ENCODE data around the gene LAPTM5. TPM values are rescaled to one million over a fixed set of nuclear protein-coding genes. Genes with fewer than 3 reads are reported as not detected.

The LAPTM5 gene
- total and polyA plus RNA-seq, 10 of the 15 experiments (the other 5 are each of a cell fraction or from before 2014, with no cell fraction given) = 24.1 to 1,034 (median 687) TPM

GRCh38 chr1:30746212-30747032 is 11.2 kb downstream of the LAPTM5 start (continued):
- TF ChIP-seq, protein P1, sequence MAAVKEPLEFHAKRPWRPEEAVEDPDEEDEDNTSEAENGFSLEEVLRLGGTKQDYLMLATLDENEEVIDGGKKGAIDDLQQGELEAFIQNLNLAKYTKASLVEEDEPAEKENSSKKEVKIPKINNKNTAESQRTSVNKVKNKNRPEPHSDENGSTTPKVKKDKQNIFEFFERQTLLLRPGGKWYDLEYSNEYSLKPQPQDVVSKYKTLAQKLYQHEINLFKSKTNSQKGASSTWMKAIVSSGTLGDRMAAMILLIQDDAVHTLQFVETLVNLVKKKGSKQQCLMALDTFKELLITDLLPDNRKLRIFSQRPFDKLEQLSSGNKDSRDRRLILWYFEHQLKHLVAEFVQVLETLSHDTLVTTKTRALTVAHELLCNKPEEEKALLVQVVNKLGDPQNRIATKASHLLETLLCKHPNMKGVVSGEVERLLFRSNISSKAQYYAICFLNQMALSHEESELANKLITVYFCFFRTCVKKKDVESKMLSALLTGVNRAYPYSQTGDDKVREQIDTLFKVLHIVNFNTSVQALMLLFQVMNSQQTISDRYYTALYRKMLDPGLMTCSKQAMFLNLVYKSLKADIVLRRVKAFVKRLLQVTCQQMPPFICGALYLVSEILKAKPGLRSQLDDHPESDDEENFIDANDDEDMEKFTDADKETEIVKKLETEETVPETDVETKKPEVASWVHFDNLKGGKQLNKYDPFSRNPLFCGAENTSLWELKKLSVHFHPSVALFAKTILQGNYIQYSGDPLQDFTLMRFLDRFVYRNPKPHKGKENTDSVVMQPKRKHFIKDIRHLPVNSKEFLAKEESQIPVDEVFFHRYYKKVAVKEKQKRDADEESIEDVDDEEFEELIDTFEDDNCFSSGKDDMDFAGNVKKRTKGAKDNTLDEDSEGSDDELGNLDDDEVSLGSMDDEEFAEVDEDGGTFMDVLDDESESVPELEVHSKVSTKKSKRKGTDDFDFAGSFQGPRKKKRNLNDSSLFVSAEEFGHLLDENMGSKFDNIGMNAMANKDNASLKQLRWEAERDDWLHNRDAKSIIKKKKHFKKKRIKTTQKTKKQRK (IDR thresholded peaks at IDR 0.05; ENCODE audit: low read depth, low read length) = no peak
- TF ChIP-seq TCF7 (IDR thresholded peaks at IDR 0.05; ENCODE audit: borderline replicate concordance) (no peak), SMARCA5 (IDR thresholded peaks at IDR 0.05) (no peak), MEF2A (IDR thresholded peaks at IDR 0.05; ENCODE audit: insufficient read depth, low read depth, low read length) (no peak), CHD1 (IDR thresholded peaks at IDR 0.05; ENCODE audit: low read depth, low read length) (0 out of 2 replicates have a peak, but pooled peaks have one; percentile 45), PAX5 (IDR thresholded peaks at IDR 0.05; ENCODE audit: borderline replicate concordance, low read depth, low read length) (no peak; the same call in 1 of the 2 replicates), IRF4 (IDR thresholded peaks at IDR 0.05; ENCODE audit: low read depth, low read length) (no peak), BRCA1 (IDR thresholded peaks at IDR 0.05; ENCODE audit: low read depth, low read length) (no peak), HDGF (IDR thresholded peaks at IDR 0.05) (0 out of 2 replicates have a peak, but pooled peaks have one; percentile 61), NR2C2 (IDR thresholded peaks at IDR 0.05; ENCODE audit: borderline replicate concordance, control insufficient read depth, insufficient read length, low read depth) (no peak), SPI1 (IDR thresholded peaks at IDR 0.05; ENCODE audit: borderline replicate concordance, insufficient read depth, low read depth, low read length) (no peak), ATF2 (IDR thresholded peaks at IDR 0.05; ENCODE audit: low read length) (no peak), HDAC2 (IDR thresholded peaks at IDR 0.05) (no peak), BMI1 (IDR thresholded peaks at IDR 0.05; ENCODE audit: borderline replicate concordance) (no peak), FOXK2 (IDR thresholded peaks at IDR 0.05) (no peak)
- TF ChIP-seq, protein P2, sequence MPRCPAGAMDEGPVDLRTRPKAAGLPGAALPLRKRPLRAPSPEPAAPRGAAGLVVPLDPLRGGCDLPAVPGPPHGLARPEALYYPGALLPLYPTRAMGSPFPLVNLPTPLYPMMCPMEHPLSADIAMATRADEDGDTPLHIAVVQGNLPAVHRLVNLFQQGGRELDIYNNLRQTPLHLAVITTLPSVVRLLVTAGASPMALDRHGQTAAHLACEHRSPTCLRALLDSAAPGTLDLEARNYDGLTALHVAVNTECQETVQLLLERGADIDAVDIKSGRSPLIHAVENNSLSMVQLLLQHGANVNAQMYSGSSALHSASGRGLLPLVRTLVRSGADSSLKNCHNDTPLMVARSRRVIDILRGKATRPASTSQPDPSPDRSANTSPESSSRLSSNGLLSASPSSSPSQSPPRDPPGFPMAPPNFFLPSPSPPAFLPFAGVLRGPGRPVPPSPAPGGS (IDR thresholded peaks at IDR 0.05; ENCODE audit: borderline replicate concordance, insufficient read depth, low read depth, low read length, poor library complexity, severe bottlenecking) = no peak
- TF ChIP-seq, protein P3, sequence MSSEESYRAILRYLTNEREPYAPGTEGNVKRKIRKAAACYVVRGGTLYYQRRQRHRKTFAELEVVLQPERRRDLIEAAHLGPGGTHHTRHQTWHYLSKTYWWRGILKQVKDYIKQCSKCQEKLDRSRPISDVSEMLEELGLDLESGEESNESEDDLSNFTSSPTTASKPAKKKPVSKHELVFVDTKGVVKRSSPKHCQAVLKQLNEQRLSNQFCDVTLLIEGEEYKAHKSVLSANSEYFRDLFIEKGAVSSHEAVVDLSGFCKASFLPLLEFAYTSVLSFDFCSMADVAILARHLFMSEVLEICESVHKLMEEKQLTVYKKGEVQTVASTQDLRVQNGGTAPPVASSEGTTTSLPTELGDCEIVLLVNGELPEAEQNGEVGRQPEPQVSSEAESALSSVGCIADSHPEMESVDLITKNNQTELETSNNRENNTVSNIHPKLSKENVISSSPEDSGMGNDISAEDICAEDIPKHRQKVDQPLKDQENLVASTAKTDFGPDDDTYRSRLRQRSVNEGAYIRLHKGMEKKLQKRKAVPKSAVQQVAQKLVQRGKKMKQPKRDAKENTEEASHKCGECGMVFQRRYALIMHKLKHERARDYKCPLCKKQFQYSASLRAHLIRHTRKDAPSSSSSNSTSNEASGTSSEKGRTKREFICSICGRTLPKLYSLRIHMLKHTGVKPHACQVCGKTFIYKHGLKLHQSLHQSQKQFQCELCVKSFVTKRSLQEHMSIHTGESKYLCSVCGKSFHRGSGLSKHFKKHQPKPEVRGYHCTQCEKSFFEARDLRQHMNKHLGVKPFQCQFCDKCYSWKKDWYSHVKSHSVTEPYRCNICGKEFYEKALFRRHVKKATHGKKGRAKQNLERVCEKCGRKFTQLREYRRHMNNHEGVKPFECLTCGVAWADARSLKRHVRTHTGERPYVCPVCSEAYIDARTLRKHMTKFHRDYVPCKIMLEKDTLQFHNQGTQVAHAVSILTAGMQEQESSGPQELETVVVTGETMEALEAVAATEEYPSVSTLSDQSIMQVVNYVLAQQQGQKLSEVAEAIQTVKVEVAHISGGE (CRISPR knock-in tag; IDR thresholded peaks at IDR 0.05) = no peak
- TF ChIP-seq, protein P4, sequence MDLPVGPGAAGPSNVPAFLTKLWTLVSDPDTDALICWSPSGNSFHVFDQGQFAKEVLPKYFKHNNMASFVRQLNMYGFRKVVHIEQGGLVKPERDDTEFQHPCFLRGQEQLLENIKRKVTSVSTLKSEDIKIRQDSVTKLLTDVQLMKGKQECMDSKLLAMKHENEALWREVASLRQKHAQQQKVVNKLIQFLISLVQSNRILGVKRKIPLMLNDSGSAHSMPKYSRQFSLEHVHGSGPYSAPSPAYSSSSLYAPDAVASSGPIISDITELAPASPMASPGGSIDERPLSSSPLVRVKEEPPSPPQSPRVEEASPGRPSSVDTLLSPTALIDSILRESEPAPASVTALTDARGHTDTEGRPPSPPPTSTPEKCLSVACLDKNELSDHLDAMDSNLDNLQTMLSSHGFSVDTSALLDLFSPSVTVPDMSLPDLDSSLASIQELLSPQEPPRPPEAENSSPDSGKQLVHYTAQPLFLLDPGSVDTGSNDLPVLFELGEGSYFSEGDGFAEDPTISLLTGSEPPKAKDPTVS (IDR thresholded peaks at IDR 0.05; ENCODE audit: low read depth, low read length) = no peak

Measured in GM12878 (cell line).